ENCODE measurements around the gene YARS1. TPM values are rescaled to one million over a fixed set of nuclear protein-coding genes. Genes with fewer than 3 reads are reported as not detected.

Gene YARS1
- total and polyA plus RNA-seq, 8 donors = 25.1 to 135 (median 34.9) TPM

DNA sequence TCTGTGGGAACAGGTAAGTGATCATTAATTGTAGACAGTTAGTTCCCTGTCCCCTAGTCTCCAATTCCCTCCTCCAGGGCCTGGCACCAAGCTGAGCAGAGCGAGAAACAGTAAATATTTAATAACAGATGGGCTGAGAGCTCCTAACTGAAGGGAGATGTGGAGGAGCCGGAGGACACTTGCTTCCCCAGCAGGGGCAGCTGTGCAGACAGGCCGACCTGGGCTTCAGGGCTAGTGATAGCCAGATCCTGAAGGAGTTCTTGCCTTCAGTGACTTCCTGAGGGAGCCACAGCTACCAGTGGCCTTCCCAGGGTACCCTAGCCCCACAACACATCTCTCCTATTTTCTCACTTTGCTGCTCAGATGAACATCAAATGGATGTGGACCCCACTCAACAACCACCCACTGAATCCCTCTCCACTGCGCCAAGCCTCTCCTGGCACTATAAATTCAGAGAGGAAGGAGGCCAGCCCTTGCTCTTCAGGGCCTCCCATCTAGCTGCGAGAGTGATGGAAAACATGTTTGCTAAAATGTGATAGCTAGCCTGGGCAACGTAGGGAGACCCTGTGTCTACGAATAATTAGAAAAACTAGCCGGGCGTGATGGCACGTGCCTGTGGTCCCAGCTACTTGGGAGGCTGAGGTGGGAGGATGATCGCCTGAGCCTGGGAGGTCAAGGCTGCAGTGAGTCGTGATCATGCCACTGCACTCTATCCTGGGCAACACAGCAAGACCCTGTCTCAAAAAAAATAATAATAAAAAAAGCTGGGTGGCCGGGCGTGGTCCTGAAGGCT, 87.7 kb downstream of the YARS1 start:
- 77% methylated on average over 14 of the region's 14 CpGs for WGBS, 2 donors
- no peak for TF ChIP-seq CTCF (IDR thresholded peaks at IDR 0.05)
- ATAC-seq (no peak), DNase-seq (no peak), FAIRE-seq (no peak)
- intact Hi-C loops (cut with DNase I) = no loop called here
- Histone ChIP-seq H3K27ac (no peak overlapping the region), H3K27me3 (no peaks in the 10 kb centered on the region), H3K4me3 (no peak overlapping the region), H3K9me3 (no peaks in the 10 kb centered on the region), H3K36me3 (no peaks in the 10 kb centered on the region), H3K4me1 (no peaks in the 10 kb centered on the region)

DNA sequence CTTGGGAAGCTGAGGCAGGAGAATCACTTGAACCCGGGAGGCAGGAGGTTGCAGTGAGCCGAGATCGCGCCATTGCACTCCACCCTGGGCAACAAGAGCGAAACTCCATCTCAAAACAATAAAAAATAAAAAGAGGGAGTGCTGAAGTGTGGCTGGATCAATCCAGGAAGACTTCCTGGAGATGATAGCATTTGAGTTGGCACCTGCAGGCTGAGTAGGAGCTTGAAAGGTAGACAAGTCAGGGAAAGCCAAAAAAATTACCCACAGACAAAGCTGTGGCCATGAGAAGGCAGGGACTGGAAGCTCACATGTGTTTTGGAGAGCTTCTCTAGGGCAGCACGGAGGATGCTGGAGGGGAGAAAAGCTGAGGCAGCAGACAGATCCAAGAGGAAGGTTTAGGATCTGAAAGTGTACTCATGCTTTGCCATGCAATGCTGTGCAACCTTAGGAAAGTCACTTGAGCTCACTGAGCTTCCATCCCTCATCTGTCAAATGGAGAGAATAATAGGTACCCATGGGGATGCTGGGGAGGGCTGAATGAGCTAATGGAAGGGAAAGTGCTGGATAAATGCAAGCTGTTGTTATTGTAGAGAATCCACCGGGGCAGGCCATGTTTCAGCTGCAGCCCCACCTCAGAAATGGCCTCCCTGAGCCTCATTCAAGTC, 88.6 kb downstream of the YARS1 start:
- WGBS, 2 donors = 90 to 91% methylated on average over 7 of the region's 7 CpGs
- no peak for FAIRE-seq
- no peaks in the 10 kb centered on the region for H3K9me3 ChIP-seq

GRCh38 chr1:32727876-32728275, 89.3 kb downstream of the YARS1 start:
- no peaks in the 10 kb centered on the region for H3K36me3 ChIP-seq
- WGBS, 2 donors = 95 to 100% methylated on average over 1 of the region's 1 CpG
- no peak for FAIRE-seq

More for the DNA sequence above, 88.6 kb downstream of the YARS1 start:
- ATAC-seq (no peak), DNase-seq (no peak)
- no peaks in the 10 kb centered on the region for H3K4me1 ChIP-seq
- H3K4me3 ChIP-seq = no peak overlapping the region
- no peaks in the 10 kb centered on the region for H3K36me3 ChIP-seq
- no peaks in the 10 kb centered on the region for H3K27me3 ChIP-seq
- intact Hi-C loops (cut with DNase I) = no loop called here
- no peak for TF ChIP-seq CTCF (IDR thresholded peaks at IDR 0.05)
- no peak overlapping the region for H3K27ac ChIP-seq

DNA sequence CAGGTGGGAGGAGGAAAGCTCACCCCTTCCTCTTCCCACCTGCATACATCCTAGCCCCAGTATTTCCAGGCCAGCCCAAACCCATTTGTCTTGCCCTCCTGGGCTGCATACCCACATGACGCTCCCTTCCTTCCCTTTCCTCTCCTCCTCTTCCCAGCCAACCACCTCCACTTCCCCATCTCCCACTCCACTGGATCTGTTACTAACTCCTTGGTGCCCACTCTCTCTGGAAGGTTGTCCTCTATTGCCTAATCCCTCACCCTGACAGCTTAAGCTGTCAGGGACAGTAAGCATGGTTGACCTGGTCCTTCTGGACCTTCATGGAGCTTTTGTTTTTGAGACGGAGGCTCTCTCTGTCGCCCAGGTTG, 91.6 kb downstream of the YARS1 start:
- ATAC-seq (no peak), DNase-seq (no peak), FAIRE-seq (no peak)
- Histone ChIP-seq H3K4me3 (no peak overlapping the region), H3K4me1 (no peaks in the 10 kb centered on the region), H3K9me3 (no peaks in the 10 kb centered on the region), H3K27me3 (no peaks in the 10 kb centered on the region), H3K27ac (no peak overlapping the region), H3K36me3 (no peaks in the 10 kb centered on the region)
- TF ChIP-seq CTCF (IDR thresholded peaks at IDR 0.05) = no peak
- intact Hi-C loops (cut with DNase I) = no loop called here
- WGBS, 2 donors = 93% methylated on average over 3 of the region's 3 CpGs

More at GRCh38 chr1:32727876-32728275, 89.3 kb downstream of the YARS1 start:
- DNase-seq (no peak), ATAC-seq (no peak)
- no peaks in the 10 kb centered on the region for H3K4me1 ChIP-seq
- TF ChIP-seq CTCF (IDR thresholded peaks at IDR 0.05) = no peak
- intact Hi-C loops (cut with DNase I) = no loop called here
- H3K9me3 ChIP-seq = no peaks in the 10 kb centered on the region
- no peaks in the 10 kb centered on the region for H3K27me3 ChIP-seq
- no peak overlapping the region for H3K4me3 ChIP-seq
- H3K27ac ChIP-seq = no peak overlapping the region

Other genes with a start within 250 kb of the YARS1 start
- 10 to 100 TPM; 11.6 to 20.9 (median 16.3) TPM for gene ZBTB8OS, start 166.8 kb downstream of the YARS1 start, total RNA-seq
- gene ZBTB8OS, start 166.8 kb downstream of the YARS1 start, polyA plus RNA-seq = 10 to 100 TPM; 30.0 to 37.0 TPM
- 100 to 1,000 TPM in 1 of 6 donors, 10 to 100 TPM in 5; 59.3 to 115 (median 77.6) TPM for gene RBBP4, start 166.2 kb downstream of the YARS1 start, total RNA-seq
- gene RBBP4, start 166.2 kb downstream of the YARS1 start, polyA plus RNA-seq = 10 to 100 TPM; 19.7 to 44.5 TPM
- gene SYNC, start 114.6 kb downstream of the YARS1 start, total RNA-seq = 1 to 10 TPM in 3 of 6 donors, under 1 TPM in 3; 0.28 to 1.3 (median 0.80) TPM
- gene SYNC, start 114.6 kb downstream of the YARS1 start, polyA plus RNA-seq = under 1 TPM; 0.52 to 0.91 TPM
- gene S100PBP, start 295 bp upstream of the YARS1 start, total RNA-seq = 10 to 100 TPM in 3 of 6 donors, 1 to 10 TPM in 3; 7.6 to 20.2 (median 10.3) TPM
- gene S100PBP, start 295 bp upstream of the YARS1 start, polyA plus RNA-seq = 10 to 100 TPM; 12.4 to 13.5 TPM
- gene FNDC5, start 53.6 kb upstream of the YARS1 start, total RNA-seq = under 1 TPM; 0.28 to 0.89 (median 0.59) TPM
- 1 to 10 TPM; 1.8 to 3.1 TPM for gene FNDC5, start 53.6 kb upstream of the YARS1 start, polyA plus RNA-seq
- gene HPCA, start 69.1 kb upstream of the YARS1 start, total RNA-seq = under 1 TPM in 5 of 6 donors, not detected in 1; 0.16 to 0.49 (median 0.47) TPM
- 1 to 10 TPM; 1.1 to 5.2 TPM for gene HPCA, start 69.1 kb upstream of the YARS1 start, polyA plus RNA-seq
- 10 to 100 TPM; 11.9 to 37.0 (median 16.4) TPM for gene TMEM54, start 84.0 kb upstream of the YARS1 start, total RNA-seq
- 10 to 100 TPM; 31.6 to 39.5 TPM for gene TMEM54, start 84.0 kb upstream of the YARS1 start, polyA plus RNA-seq
- 10 to 100 TPM in 2 of 6 donors, 1 to 10 TPM in 4; 5.4 to 16.3 (median 8.0) TPM for gene RNF19B, start 147.5 kb upstream of the YARS1 start, total RNA-seq
- 1 to 10 TPM; 2.3 to 8.1 TPM for gene RNF19B, start 147.5 kb upstream of the YARS1 start, polyA plus RNA-seq
- 10 to 100 TPM; 42.6 to 78.7 (median 61.4) TPM for gene AK2, start 219.5 kb upstream of the YARS1 start, total RNA-seq
- gene AK2, start 219.5 kb upstream of the YARS1 start, polyA plus RNA-seq = 10 to 100 TPM; 40.5 to 64.4 TPM

Measured in pancreas (tissue), 10 donors.